Stimulated activated CD8-positive, alpha-beta memory T cell treated with anti-CD3 and anti-CD28 coated beads, Interleukin-12 subunit alpha, Interleukin-12 subunit beta, amount 100 ng/mL, for 24 hours (primary cell): ENCODE results near the gene S1PR3.
"Not testable (repeated sequence)": the region's sequence is repeated elsewhere in the genome, so short reads cannot be mapped to it uniquely, and the experiment has no call there.

ENCODE experiments used
- DNase-seq: peaks from one replicate; pipeline ENCODE4 v3.0.0-alpha.2; 2020; ENCODE audit errors: extremely low read depth

S1PR3 gene

DNA sequence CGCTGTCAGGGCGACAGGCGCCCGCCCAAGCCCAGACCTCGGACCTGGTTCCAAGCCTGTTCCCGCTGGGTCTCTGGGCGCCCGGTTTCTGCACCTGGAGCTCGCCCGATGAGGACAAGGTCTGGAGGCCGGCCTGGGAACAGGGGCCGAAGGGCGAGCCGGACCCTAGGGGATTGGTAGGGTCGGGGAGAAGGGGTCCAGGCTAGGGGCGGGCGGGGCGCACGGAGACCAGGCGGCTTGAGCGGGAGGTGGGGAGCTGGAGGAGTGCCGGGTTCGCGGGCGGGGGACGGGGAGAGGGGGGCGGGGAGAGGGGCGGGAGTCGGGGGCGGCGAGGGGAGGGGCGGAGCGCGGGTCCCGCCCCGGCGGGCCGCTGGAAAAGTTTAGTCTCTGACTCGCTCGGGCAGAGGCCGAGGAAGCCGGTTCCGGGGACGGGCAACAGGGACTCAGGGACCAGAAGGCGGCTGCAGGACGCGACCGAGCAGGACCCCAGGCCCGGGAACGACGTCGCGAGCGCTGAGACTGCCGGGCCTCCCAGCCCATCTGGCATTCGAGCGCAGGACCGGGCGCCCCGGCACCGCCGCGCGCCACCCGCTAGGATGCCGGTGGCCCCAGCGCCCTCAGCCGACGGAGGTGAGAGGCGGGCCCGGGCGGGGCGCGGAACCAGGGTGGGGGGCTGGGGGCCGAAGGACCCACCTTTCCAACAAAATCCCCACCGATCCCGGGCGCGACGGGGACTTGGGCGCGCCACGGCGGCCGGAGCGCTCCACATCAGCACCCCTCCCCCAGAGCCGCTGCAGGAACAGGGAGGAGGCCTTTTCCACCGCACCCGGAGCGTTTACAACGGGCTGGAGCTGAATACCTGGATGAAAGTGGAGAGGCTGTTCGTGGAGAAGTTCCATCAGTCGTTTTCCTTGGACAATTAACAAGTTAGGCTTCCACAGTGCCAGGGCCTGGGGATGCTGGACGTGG, at the start of gene S1PR3:
S1PR3 (plus strand) TSS at position 403 of the 969 bp plus-strand sequence. CDS start 9,733 bp downstream, outside the sequence.
- DNase-seq = peak; percentile 7

DNA sequence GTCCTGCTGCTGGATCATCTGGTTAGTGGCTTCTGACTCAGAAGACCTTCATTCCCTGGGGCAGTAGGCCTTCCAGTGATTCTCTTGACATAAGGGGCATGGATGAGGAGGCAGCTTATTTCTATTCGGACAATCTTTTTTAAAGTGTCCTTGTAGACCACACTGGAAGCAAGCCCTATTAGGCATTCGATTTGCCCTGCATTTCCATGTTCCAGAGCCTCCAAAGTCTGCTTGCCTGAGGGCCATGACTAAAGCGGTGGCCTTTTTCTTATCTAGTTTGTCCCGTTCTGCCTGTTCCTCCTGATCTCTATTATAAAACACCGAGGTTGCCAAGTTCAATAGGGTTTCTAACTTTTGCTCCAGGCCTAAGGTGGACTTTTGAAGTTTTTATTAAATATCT, 49.7 kb upstream of the S1PR3 start:
- DNase-seq = not testable (repeated sequence)

DNA sequence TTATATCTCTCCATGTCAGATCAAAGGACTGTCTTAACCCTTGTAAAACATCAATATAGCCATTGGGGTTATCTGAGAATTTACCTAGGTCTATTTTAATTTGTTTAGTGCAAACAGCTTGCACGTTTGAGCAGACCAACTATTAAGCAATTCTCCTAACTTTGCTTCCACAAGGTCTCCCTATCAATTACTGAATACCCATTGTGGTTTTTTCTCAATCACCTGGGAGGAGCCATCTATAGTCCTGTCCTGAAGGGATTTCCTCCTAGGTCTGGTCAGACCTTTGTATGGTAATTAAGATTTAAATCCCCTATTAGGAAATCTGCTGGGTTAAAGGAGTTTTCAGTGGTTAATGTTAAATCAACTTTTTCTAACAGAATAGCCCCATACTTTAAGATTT, 48.9 kb upstream of the S1PR3 start:
- DNase-seq = no peak

DNA sequence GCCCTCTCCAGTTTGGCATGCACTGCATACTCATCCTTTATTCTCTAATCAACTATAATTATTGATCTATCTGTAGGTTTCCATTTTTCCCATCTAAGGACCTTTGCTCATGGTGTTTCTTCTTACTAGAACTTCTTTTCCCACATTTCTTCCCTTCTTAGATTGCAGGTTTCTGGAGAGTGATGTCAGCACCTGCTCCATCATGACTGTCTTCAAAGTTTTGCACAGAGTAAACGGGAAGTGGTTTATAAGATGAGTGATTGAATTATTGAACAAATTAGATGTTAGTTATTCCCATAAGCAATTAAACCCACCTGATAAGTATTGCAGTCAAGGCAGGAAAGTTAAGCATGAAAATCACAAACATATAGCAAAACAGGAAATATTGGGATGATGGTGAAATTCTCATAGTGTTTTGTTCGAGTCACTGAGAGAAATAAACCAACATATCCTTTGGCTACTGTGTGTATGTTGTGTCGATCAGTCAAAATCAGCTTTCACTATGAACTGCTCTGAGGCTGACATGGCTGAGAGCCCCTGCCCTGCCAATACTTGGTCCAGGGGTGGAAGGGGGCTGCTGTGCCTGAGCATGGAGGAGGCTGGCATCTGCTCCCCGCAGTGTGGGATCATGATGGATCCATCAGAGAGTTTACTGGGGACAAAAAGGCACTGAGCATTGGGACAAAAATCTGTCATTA, 45.5 kb upstream of the S1PR3 start:
- DNase-seq = no peak

DNA sequence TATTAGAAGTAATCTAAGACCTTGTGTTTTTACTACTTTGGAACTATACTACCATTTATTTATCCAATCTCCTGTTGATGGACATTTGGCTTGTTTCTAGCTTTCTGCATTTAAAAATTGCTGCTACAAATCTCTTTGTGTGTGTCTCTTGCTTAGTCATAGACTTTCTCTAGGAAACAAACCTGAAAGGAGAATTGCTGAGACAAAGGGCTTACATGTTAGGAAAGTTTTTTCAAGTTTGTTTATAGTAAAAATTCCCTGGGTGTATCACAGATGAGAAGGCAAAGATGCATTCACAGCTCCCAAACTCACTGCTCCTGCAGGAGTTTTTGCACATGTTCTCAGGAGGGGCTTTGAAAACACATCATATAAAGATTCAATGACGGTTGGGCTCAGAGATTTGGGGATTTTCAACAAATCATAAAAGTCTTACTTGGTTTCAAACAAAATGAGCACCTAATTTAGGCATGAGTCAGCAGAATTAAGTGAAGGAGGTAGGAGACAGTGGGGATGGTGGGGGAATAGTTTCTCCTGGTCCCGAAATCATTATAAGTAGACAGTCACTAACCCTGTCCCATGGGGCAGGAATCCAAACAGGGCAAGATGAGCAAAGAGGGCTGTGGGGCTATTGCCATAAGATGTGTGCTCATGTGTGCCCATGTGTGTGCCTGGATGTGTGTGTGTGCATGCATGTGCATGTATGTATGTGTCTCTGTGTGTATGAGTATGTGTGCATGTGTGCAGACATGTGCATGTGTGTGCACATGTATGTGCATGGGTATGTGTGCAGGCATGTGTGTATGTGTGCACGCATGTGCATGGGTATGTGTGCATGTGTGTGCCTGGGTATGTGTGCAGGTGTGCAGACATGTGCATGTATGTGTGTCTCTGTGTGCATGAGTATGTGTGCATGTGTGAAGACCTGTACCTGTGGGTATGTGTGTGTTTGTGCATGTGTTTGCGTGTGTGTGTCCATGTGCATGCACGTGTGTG, 43.4 kb upstream of the S1PR3 start:
- DNase-seq = no peak

DNA sequence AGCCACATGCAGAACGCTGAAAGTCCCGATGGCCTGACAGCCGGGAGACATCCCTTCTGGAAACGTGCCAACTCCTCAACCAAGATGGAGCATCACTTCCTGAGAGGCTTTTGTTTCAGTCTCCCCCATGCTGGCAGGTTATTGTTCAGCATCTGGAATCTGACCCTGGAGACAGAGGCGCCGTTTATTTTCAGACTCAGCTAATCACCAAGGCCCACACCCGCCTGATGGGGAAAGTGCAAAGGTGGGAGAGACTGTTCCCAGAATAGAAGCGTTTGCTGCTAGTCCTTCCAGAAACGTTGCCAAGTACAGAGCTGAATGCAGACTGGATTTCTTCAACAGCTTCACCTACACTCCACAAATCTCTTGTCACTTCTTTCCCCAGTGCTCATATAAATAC, 41.8 kb upstream of the S1PR3 start:
- DNase-seq = no peak

DNA sequence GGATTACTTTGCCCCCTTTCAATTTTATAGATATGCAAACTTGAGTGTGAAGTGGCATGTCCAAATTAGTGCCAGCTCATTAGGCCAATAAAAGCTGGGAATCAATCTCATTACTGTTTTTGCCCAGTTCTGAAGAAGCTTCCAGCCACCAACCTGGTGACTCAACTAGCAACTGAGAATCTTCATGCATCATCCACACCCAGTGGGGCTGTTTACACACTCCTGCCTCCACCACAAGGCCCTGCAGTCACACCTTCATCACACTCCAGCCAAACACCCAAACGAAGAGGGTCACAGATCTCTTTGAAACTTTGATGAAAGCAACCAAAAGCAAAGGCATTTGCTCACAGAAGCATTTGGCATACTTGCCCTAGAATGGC, 41.3 kb upstream of the S1PR3 start:
- DNase-seq = no peak

DNA sequence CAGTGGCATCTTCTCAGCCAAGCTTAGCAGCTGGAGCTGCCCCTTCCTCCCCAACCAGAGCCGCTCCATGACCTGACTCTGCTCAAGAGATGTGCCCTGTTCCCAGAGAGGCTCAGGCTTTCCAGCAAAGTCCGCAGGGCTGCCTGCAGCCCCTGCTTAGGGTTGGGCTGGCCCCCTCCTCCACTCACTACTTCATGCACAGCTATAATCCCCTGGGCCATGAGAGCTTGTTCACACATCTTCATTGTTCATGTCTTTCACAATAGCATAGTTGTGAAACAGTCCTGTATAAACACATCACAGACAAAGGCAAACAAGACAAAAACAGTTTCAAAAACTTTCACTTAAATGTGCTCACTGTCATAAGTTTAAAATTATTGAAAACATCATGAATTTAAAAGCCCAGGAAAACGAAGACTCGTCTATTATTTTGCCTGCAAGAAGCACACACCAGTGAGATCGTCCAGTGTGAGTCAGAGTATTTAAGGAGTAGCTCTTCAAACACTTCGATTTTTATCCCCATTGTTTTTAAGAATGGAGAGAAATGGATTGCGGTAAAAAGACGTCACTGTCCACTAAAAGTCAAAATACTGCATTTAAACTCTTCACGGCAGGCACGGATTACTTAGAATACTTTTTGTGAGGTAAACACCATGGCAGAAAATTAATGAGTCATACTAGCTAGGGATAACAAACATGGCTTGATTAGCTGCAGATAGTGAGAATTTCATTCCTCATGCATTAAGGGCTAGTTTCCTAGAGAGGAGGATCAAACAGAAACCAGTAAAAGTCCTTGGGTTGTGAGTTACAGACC, 40.7 kb upstream of the S1PR3 start:
- DNase-seq = no peak

DNA sequence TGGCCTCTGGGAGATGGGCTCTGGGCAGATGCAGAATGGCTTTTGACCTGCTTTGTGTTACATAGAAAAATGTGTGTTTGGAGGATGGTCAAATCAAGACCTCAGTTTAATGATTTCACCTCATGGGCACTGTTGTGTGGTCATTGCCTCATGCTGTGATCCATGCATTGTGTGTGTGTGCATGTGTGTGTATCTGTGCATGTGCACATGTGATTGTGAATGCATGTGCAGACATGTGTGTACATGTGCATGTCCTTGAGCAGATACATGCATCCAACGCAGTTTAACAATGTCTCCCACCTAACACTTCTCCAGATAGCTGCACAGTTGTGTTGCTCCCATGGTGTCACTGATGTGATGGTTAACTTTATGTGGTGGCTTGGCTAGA, 40.1 kb upstream of the S1PR3 start:
- no peak for DNase-seq

DNA sequence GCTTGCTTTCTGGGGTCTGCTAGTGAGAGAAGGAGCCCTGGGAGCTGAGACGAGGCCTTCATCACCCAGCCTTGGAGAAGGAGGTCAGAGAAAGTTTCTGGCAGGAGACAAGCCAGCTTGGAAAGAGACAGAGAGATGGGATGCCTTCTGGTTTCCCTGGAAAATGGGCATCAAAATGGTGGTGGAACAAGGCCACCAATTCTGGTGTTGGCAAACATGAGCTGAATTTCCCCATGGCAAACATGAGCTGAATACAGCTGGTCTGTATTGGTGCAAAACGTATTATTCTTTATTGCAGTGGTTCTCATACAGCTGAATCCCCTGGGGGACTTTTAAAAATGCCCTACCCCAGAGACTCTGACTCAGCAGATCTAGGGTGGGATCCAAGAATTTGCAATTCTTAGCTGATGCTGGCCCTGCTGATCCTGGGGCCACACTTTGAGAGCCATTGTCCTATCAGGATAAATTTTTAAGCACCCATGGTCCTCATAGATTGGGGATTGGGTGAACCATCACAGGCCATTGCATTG, 39.1 kb upstream of the S1PR3 start:
- DNase-seq = no peak

DNA sequence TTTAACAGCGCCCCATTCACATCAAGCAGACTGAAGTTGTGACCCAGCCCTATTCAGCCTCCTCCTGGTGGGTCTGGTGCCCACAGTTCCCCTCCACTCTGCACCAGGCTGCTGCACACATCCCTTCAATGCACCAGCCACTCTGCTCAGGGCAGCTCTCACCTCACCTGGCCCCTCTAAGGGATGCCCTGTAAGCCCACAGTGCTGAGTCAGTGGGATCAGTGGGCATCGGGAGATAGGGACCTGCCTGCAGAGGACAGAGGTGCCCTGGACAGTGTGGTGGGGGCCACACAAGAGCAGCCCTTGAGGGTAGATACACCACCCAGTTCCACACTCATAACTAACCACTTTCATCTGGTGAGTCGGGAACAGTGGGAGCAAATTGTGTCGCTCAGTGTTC, 38.3 kb upstream of the S1PR3 start:
- DNase-seq = no peak

DNA sequence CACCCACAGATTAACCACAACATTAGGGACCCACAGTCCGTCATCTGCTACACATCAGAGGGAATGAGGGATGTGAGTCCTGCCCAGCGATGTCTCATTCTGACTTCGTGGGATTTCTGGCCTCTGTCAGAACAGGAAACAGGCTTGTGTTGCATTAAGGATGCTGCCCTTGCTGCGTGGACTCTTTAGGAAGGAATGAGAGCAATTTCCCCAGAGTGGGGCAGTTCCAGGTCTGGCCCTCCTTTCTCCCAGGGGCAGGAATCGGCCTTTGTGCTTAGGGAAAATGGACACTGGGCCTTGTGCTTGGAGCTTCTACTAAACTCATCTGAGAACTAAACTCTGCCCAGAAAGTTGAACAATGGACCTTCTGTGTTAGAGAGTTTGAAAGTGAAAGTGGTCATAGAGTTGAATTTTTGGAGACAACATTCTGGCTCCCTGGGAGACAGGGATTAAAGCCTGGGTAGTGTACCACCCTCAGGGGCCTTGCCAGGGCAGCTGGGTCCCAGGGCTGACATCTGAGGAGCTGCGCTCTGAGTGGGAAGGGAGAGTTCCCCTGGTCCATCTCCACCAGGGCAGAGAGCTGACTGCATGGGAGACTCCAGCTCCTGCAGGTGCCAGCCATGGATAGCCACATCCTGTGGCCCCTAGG, 37.8 kb upstream of the S1PR3 start:
- no peak for DNase-seq

DNA sequence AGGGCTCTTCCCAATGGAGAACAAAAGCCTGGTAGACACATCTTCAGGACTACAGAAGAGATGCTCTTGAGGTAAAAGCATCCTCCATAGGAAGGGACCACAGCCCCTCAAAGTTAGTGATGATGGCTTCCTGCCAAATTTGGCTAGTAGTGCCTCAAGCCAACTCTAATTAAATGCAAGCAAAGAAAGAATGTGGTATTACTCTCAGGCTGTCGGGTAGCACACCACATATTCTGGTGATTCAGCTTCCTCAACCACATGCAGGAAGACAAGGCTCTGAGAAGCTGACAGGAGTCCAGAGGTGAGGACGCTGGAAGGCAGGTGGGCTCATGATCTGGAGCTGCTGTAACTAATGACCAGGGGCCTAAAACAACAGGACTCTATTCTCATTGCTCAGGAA, 37.2 kb upstream of the S1PR3 start:
- no peak for DNase-seq

DNA sequence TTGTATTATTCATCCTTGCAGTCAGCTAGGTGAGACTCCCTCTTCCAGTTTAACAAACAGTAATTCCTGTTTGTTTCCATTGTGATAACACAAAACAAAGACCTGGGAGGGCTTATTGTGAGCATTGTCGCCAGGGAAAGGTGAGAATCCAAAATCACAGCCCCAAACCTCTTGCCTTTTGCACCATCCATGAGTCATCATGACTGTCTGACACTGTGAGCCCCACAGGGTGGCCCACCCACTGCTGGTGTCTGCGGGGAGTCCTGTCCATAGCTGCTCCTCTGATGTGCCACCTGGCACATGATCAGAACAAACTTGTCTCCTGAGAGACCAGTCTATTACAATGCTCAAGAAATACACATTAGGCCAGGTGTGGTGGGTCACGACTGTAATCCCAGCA, 33.7 kb upstream of the S1PR3 start:
- no peak for DNase-seq

DNA sequence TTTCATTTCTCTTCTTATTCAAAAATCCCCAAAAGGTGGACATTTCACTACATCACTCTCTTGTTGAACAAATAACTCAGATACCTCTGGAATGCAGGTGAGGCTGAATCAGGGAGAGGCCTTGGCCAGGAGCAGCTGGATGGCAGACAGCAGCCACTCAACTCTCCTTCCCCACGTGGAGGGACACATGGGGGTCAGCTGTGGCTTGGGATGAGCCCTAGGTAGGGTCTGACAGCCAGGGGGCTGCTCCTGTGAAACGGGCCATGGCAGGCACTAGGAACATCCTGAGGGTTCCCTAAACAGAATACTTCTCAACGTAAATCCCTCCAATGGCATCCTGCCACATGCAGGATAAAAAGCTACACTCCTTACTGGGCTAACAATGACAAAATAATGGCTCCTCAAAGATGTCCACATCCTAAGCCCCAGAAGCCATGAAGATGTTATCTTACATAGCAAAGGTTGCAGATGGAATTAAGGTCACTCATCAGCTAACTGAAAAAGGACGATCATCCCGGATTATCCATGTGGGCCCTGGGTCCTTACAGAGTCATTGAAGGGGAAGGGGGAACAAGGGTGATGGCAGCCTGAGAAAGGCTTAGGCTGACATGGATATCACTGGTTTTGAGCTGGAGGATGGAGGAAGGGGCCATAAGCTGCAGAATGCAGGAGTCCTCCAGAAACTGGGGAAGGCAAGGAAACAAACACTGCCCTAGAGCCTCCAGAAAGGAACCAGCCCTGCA, 31.4 kb upstream of the S1PR3 start:
- DNase-seq = no peak

DNA sequence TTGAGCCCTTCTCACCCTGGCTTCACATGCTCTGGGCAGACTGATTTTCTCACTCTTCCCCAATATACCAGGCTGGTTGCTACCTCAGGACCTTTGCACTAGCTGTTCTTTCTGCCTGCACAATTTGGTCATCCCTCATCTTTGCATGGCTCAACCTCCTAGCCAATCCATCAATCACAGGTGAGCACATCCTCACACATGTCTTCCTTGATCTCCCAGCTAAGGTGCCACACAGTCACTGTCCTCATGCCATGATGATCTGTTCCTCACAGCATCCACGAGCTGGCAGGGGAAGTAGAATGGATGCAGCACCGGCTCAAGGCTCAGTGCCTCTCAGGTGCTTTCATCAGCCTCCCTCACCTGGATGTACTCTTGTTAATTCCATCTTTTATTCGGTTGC, 30.6 kb upstream of the S1PR3 start:
- DNase-seq = no peak

DNA sequence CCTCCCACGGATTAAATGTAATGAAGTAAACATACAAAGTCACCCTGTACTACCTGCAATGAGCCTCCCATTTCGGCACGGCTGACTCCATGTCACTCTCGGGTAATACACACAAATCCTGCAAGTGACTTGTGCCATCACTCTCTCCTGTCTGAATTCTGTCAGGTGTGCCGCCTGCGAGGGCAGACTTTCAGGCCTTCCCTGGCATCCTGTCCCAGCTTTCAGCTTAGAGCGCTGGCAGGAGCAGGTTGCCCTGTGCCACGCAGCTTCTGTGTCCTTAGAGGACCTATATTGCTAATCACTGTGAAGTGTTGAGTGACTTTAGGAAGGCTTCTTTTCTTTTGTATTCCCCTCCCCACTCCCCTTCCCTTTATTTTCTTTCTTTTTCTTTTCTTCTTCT, 25.8 kb upstream of the S1PR3 start:
- DNase-seq = no peak

DNA sequence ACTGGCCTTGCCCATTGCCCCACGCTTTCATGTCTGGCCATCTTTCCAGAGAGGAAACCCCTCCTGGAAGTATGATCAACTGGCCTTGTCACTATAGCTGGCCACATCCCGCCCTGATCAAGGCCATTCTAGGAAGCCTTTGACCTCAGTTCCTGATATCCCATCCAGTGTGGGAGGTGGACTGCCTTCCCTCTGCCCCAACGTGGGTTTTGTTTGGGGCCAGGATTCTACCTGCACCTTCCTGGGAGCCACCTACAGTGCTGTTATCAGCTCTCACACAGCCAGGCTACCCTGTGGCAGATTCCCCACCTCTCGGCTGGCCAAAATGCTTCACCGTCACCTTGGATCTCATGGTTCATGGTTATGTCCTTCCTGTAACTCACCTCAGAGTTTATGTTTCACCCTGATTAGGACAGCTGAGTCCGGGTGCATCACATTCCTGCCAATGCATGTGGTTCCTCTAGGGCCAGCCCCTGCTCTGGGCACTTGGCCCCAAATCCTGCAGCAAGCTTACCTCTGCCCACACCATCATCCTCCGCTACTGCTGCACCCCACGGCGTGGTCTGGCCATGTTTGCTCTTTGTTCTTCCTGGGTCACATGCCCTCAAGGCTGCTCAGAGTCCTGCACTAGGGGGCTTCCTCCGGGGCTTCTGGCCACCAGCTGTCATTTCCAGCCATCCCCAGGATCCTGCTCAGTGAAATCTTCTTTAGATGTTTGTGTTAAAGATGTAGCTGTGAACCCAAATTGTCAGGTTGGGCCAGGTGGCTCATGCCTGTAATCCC, 24.2 kb upstream of the S1PR3 start:
- DNase-seq = no peak

DNA sequence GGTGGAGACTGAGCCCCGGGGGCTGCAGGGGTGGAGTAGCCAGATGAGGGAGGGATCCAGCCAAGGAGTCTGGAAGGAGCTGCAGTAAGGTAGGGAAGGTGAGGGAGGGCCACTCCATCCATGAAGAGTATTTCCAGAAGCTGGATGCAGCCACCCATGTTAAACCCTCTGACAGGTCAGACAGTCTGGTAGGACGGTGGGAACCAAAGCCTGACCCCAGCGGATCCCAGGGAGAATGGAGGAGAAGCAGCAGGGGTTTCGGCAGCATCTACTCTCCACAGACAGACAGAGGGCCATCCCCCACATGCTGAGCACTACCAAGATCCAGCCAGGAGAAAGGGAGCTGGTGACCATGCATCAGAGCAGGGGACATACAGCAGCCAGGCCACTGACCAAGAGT, 22.5 kb upstream of the S1PR3 start:
- DNase-seq = no peak
